Hepatocyte (in vitro differentiated cells): Measurements from ENCODE around the gene OSBPL5.

ENCODE experiments used
- CTCF ChIP-seq: fragments of 200-600 bp; sonication (generic); IDR thresholded peaks from 2 replicates; pipeline ENCODE4 v1.5.1; 2016; ENCODE audit warnings: antibody characterized with exemption, mild to moderate bottlenecking; ENCODE audit not compliant: poor library complexity
- EZH2 ChIP-seq: fragments of 200-600 bp; sonication (generic); IDR thresholded peaks from 2 replicates; pipeline ENCODE4 v1.6.1; 2016; ENCODE audit warnings: antibody characterized with exemption, mild to moderate bottlenecking, borderline replicate concordance

DNA sequence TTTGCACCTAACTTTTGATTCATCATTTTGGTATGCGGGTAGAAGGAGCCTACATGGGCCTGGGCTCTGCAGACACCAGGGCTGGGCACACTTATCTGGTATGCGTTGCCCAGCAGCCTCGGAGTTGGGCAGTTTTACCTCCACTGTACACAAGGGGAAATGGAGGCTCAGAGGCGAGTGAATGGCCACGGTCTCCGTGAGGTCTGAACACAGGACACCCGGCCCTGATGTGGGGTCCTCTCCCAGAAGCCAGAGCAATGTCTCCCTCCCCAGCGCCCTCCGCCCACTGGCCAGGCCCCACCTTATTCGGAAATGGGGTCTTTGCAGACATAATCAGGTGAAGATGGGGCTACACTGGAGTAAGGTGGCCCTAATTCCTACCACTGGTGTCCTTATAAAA lies 43.7 kb downstream of the OSBPL5 start:
- TF ChIP-seq CTCF (no peak), EZH2 (no peak)
